Measurements from ENCODE around the gene PGAP3. TPM values are rescaled to one million over a fixed set of nuclear protein-coding genes. Genes with fewer than 3 reads are reported as not detected.

PGAP3 gene
- total and polyA plus RNA-seq, 2 donors from 2014 or later: 33.8 to 48.5 TPM

GRCh38 chr17:39639566-39640458, 48.0 kb downstream of the PGAP3 start:
- Histone ChIP-seq H3K9ac (ENCODE audit: low read length in 3 of 3) (no peak overlapping the region), H3K4me1 (ENCODE audit: control insufficient read depth in 2 of 3, insufficient read depth in 2 of 3, low read depth in 1 of 3, low read length in 3 of 3) (peaks cover 2 to 33% (median 15%) of the 10 kb centered on the region in 3 donors), H3K9me3 (ENCODE audit: control insufficient read depth in 2 of 3, insufficient read depth in 1 of 3, low read length in 3 of 3) (no peaks in the 10 kb centered on the region), H3K36me3 (ENCODE audit: control insufficient read depth in 2 of 3, insufficient read depth in 3 of 3, low read length in 3 of 3) (no peaks in the 10 kb centered on the region), H3K4me3 (ENCODE audit: low read length in 3 of 3) (no peak overlapping the region), H3K27ac (ENCODE audit: low read depth in 2 of 2, low read length in 2 of 2) (no peak overlapping the region), H3K27me3 (ENCODE audit: control insufficient read depth, insufficient read depth, low read length) (no peaks in the 10 kb centered on the region)
- DNase-seq: no peak
- TF ChIP-seq CTCF (IDR thresholded peaks at IDR 0.05; ENCODE audit: borderline replicate concordance, extremely low read depth, insufficient read depth): no peak
- intact Hi-C loops (cut with DNase I): no loop called here
- no peak for FAIRE-seq

- Histone ChIP-seq H3K9ac (ENCODE audit: low read length in 3 of 3) (no peak overlapping the region), H3K4me3 (ENCODE audit: low read length in 3 of 3) (no peak overlapping the region), H3K27ac (ENCODE audit: low read depth in 2 of 2, low read length in 2 of 2) (no peak overlapping the region), H3K27me3 (ENCODE audit: control insufficient read depth, insufficient read depth, low read length) (no peaks in the 10 kb centered on the region), H3K36me3 (ENCODE audit: control insufficient read depth in 2 of 3, insufficient read depth in 3 of 3, low read length in 3 of 3) (no peaks in the 10 kb centered on the region), H3K9me3 (ENCODE audit: control insufficient read depth in 2 of 3, insufficient read depth in 1 of 3, low read length in 3 of 3) (no peaks in the 10 kb centered on the region), H3K4me1 (ENCODE audit: control insufficient read depth in 2 of 3, insufficient read depth in 2 of 3, low read depth in 1 of 3, low read length in 3 of 3) (peaks cover 2 to 36% (median 15%) of the 10 kb centered on the region in 3 donors)
- intact Hi-C loops (cut with DNase I): no loop called here
- FAIRE-seq (no peak), DNase-seq (no peak)
- no peak for TF ChIP-seq CTCF (IDR thresholded peaks at IDR 0.05; ENCODE audit: borderline replicate concordance, extremely low read depth, insufficient read depth)
Measured at GRCh38 chr17:39639043-39639442, 48.8 kb downstream of the PGAP3 start.

- Histone ChIP-seq H3K9me3 (ENCODE audit: control insufficient read depth in 2 of 3, insufficient read depth in 1 of 3, low read length in 3 of 3) (no peaks in the 10 kb centered on the region), H3K4me1 (ENCODE audit: control insufficient read depth in 2 of 3, insufficient read depth in 2 of 3, low read depth in 1 of 3, low read length in 3 of 3) (peaks cover 2 to 36% (median 15%) of the 10 kb centered on the region in 3 donors), H3K27me3 (ENCODE audit: control insufficient read depth, insufficient read depth, low read length) (no peaks in the 10 kb centered on the region), H3K27ac (ENCODE audit: low read depth in 2 of 2, low read length in 2 of 2) (no peak overlapping the region), H3K4me3 (ENCODE audit: low read length in 3 of 3) (peak overlapping the region in 2 of 3 donors; percentile 91 to 99), H3K36me3 (ENCODE audit: control insufficient read depth in 2 of 3, insufficient read depth in 3 of 3, low read length in 3 of 3) (no peaks in the 10 kb centered on the region), H3K9ac (ENCODE audit: low read length in 3 of 3) (peak overlapping the region in 1 of 3 donors; percentile 99)
- no peak for FAIRE-seq
- intact Hi-C loops (cut with DNase I): no loop called here
- no peak for TF ChIP-seq CTCF (IDR thresholded peaks at IDR 0.05; ENCODE audit: borderline replicate concordance, extremely low read depth, insufficient read depth)
- DNase-seq: no peak
Measured at GRCh38 chr17:39638317-39638716, 49.5 kb downstream of the PGAP3 start.

Data from kidney (tissue), 14 donors.